D341Med (cell line): ENCODE results near the gene SPATS2.

Experiments
- DNase-seq: peaks from one replicate; pipeline ENCODE4 v3.0.0; 2012; ENCODE audit warnings: low spot score

Gene SPATS2

DNA sequence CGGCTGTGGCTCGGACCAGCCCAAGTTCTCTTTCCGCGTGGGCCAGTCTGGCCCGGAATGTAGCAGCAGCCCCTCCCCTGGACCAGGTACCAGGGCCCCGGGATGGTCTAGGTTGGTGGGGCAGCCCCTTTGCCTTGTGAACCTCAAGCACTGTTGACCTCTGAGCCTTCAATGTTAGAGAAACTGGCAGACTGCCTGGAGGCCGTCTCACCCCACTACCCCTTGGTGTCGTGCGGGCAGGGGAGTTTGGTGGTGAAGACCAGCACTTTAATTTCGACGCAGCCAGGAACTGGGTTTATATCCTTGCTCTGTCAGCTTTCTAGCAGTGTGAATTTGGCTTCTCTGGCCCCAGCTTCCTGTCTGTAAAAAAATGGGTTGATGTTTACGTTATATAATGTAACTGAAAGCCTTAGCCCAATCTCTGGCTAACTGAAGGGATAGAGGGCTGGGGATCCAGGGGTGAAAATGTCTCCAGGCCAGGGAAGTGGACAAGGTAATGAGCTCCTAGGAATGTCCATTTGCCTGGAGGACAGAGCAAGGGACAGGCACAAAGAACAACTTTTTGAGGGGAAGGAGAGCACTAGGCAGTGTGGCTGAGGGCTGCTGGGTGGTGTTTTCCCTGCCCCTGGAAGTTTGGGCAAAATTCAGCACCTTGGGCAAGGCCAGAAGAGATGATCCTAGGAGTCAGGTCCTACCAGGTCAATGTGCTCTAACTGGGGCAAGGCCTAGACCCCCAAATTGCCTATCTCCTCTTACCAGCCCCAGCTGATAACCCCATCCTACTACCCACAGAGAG lies 189.3 kb downstream of the SPATS2 start:
- no peak for DNase-seq

DNA sequence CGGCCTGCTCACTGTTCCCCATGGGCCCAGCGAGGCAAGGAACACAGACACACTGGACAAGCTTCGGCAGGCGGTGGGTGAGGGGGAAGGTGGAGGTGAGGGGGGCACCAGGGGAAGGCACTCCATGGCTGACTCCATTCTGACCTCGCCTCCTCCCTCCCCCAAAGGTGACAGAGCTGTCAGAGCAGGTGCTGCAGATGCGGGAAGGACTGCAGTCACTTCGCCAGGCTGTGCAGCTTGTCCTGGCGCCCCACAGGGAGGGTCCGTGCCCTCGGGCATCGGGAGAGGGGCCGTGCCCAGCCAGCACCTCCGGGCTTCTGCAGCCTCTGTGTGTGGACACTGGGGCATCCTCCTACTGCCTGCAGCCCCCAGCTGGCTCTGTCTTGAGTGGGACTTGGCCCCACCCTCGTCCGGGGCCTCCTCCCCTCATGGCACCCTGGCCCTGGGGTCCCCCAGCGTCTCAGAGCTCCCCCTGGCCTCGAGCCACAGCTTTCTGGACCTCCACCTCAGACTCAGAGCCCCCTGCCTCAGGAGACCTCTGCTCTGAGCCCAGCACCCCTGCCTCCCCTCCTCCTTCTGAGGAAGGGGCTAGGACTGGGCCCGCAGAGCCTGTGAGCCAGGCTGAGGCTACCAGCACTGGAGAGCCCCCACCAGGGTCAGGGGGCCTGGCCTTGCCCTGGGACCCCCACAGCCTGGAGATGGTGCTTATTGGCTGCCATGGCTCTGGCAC lies 190.1 kb downstream of the SPATS2 start:
- DNase-seq = no peak

DNA sequence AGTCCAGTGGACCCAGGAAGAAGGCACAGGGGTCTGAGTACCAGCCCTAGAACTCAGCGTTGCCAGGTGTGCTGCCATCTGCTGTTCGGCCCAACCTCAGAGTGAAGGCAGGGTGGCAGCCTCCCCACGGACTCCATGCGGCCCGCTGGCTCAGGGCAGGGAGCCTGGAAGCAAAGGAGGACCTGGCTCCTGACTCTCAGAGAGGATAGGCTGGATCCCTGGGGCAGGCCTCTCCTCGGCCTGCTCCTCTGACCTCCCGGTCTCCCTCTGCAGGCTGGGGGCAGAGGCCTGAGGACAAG lies 190.6 kb downstream of the SPATS2 start:
- DNase-seq = peak; percentile 70

DNA sequence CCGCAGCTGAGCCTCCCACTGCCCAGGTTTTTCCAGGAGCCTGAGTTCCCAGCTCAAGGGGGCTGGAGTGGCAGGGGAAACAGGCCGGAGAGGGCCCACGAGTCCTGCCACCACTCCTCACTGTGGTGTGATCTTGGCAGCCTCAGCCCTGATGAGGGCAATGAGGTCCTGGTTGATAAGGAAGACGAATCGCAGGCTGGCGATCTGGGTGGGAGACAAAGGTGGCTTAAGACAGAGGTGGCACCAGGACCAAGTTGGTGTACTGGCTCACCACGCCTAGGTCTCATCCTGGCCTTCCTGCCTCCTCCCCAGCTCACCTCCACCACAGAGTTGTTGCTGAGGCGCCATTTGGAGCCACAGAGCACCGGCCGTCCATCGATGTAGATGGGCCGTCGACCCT lies 191.3 kb downstream of the SPATS2 start:
- DNase-seq = no peak

DNA sequence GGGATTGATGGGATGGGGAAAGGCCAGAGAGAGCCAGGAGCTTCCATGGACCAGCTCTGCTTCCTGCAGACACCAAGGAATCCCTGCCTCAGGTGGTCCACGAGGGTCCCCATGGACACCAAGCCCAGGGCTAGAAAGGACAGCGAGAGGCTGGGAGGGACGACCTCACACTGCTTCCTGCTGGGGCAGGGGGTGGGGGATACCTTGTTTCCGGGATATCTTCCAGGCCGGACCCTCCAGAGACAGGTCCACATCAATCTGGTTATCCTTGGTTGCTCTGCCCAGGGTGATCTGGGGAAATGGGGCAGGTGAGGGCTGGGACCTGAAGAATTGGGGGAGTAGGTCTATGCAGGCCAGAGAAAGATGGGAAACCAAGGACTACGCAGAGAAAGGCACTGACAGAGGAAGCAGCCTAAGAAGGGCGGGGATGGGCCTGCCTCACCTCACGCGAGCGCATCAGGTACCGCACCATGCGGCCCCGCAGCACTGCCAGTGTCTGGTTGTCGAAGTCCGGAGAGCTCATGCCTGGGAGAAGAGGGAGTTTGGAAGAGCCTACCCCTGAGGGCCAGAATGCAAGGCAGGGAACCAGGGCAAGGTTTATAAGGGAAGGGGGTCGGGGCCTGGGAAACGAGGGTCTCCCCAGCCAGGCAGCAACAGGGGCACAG lies 191.9 kb downstream of the SPATS2 start:
- DNase-seq = no peak

DNA sequence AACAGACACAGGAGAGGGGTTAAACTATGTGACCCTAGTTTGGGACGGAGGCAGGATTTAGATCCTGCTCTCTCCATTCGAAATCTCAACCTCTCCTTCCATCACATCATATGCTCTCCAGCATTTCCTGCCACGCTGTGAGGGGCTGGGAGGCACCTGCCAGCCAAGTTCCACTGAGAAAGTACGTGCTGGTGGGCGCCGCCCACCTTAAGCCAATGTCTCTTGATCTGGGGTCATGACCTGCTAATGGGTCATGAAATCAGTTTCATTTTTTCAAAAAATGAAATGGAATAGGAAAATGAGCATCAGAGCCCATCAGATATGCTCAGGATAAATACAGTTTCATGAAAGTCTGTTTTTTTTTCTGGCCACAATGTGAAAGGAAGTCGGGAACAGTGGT lies 193.4 kb downstream of the SPATS2 start:
- no peak for DNase-seq

DNA sequence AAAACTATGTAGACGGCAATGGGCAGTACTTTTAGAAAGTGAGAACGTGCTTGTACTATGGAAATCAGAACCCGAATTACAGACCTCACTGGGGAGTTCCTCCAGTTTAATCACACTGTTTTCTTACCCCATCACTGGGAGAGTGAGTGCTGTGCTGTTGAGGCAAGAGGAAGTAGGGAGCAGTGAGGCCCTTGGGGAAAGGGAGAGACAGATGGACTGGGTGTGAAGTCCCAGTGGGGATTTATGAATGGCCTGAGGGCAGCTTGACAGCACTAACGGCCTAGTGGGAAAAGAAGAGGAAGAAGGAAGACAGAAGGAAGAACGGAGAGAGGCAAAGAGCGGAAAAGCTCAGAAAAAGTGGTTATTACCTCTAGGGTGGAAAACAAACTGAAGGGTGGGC lies 195.0 kb downstream of the SPATS2 start:
- peak; percentile 71 for DNase-seq

DNA sequence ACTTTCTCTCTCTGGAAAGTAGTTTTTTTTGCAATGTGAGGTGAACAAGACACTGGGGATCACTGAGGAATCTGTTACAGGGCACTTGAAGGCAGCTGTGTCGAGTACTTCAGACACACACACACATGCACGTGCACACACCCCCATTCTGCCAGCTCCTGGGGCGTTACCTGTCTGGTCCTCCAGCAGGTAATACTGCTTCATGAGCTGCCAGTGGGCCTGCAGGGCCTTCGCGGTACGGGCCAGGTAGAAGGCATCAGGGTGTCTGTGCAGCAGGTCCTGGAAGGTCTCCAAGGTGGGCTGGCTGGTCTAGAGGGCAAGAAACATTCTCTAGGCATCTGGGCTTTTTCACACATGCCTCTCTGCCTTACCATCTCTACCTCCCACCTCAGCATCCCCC lies 195.6 kb downstream of the SPATS2 start:
- no peak for DNase-seq

DNA sequence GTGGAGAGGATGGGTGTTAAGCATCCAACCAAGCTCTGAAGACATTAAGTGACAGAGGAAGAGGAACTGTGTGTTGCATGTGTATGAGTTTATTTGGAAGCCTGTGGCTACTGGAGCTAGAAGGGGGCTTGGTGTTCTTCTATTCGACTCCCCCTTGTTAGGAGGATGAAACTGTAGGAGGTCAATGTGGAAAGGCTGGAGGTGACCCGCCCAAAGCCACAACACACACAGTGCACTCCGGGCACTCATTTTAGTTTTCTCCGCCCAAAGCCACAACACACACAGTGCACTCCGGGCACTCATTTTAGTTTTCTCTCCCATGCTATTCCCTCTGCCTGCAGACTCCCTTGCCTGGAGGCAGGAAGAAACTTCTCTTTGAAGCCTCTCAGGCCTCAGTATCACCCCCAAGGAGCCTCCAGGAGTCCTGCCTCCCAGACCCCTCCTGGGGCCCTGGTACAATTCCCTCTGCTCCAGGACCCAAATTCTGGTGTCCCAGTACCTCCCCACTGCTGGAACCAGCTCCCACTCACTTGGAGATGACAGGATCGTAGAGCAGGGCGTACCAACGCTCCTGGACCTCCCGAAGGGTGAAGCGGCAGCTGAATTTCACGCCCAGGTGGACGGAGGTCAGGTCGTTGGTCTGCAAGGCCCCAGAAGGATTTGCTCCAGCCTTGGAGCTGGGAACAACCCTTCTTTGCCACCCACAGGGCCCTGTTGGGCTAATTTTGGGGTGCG lies 196.9 kb downstream of the SPATS2 start:
- no peak for DNase-seq

DNA sequence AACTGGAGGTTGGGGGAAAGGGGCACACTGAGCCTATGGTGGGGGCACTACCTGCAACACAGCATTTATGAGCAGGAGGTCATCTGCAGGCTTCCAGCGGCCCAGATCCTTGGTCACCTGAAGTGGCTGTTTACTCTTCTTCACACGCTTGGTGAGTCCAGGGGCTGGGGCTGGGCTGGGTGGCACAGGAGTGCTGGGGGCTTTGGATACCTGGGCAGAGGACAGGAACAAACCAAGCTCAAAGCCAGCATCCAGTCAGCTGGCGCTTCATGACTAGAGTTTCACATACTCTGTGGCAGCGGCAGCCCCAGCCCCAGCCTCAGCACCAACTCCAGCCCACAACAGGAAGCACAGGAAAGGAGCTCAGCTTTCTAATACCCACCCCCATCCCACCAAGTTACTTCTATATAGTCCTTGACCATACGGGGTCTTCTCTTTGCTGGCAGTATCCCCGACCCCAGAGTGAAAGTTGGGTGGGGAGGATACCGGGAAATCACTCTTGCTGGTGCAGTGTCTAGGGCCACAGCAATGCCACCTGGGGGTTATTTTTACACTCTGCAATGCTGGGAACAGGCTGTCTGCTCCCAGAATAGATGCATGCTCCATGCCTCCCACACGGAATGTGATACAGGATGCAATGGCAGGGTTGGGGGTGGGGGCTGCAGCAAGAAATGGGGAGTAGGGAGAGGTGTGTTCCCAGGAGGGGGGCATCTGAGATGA lies 197.6 kb downstream of the SPATS2 start:
- no peak for DNase-seq

DNA sequence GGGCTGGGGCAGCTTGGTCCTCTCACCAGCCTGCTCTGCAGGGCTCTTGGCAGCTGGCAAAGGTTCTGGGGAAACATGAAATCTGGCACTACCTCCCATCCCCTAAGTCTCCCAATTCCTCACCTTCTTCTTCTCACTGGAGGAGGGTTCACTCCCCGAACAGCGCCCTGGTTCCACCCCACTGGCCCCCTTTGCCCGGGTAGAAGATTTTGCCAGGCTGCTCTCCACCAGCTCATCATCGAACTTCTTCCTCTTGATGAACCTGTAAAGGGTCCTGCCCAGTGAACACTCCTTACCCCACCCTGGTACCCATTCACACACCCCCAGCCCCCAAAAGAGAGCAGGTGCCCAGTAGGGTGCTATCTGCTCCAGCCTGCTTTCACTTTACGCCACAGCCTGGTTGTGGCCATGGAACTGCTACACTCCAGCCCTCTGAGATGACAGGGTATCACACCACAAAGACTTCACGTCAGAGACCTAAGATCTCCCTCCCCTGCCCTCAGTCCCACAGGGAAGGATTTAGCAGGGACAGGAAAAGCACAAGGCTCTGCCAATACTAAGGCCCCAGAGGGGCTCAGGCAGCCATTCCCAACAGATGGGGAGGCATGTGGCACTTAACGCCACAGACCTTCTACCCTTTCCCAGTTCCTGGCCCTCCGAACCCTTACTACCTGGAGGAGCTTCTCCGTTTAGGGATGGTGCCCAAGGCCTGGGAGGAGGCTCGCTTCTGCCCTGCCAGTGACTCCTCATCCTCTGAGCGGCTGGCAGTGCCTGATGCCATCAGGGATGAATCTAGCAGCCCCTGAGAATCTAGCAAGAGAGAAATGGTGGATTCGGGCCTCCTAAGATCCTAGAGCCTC lies 198.4 kb downstream of the SPATS2 start:
- peak; percentile 74 for DNase-seq

DNA sequence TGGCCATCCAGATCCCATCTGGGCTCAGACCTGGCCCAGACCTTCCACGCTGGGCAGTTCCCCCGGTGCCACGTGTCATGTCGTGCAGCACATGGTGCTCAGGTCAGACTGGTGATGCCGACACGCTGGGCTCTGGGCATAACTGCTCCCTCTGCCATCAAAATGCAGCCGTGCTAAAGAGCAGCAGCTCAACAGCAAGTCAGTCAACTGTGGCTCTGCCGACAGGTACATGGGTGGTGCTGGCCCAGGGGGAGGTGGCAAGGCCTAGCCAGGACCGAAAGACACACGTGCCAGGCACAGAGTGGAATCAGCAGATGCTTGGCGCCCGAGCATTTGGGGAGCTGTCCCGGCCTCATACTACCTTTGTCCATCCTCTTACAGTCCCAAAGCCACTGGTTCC lies 199.1 kb downstream of the SPATS2 start:
- DNase-seq = no peak

DNA sequence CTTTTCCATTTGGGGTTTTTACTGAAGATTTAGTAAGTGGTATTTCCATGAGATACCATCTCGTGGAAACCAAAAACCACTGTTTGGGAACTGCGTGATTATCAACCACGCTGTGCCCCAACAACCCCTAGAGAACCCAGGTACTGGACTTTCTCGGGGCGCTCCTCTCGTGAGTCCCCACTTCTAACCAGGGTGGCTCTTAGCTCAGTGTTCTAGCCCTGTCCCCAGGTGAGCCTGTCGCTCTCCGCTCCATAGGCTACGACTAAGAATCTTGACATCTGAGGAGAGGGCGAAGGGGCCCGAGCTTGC lies 200.0 kb downstream of the SPATS2 start:
- no peak for DNase-seq

DNA sequence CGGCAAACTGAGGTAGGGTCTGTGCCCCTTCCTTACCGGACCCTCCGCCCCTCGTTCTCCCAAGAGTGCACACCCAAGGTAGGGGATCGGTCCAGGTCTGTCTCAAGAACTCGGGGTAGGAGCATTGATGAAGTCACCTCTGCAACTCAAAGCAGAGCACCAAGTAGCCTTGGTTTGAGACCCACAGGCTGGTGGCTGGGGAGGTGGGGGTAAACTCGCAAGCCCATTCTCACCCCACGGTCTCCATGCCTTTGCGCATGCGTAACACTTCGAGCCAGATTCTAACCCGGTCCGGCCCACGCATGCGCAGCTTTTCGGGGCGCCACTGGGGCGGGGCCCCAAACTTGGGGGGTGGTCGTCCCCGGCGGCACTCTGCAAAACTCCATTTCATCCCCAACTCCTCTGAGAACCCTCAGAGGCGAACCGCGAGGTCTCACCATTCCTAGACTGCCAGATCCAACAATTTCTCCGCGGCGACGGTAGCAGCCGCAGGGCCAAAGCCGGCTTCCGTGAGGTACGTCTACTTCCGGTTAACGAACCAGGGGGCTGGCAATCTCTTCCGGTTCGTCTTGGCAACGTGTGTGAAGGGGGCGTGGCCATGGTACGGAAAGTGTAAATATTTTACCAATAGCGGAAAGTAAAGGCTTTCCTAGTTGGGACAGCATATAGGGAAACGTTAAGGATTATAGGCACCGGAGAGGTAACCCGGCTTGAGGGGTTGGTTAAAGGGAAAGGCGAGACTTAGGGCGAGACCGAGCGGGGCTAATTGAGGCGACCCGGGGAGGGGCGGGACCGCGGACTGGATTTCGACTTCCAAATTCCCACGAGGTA lies 200.6 kb downstream of the SPATS2 start, which contains the start of gene MCRS1:
TSS of gene MCRS1 (minus strand) at position 532 of the 831 bp plus-strand sequence. CDS start 1,411 bp downstream, outside the sequence.
- DNase-seq = peak; percentile 94

DNA sequence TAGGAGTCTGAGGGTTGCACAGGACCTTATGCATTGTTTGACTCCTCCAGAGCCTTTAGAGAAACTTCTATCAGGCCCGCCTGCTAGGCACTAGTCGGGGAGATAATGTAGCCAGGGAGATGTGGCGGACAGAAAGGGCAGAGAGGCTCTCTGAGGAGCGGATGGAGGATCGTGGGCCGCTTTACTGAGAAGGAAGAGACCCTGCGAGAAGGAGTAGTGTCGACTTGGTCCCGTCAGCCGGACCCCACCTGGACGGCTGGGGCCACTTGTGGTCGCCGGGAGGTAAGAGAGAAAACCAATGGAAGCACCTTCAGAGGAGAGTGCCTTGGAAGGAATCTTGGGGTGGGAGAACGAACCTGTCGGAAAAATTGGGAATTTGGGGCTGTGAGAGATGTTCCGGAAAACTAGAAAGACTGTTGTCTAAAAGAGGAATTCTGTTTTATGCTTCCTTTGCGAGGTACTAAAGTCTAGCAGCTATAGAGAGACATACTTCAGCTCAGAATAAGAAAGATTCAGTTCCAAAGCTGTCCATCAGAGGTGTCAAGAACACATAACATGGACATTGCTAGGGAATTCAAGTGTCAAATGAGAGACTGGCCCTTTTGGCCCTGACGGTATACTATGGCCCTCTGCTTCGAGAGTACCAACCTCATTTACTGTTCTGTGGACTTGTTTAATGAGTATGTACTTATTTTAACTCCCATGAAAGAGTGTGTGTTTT lies 201.3 kb downstream of the SPATS2 start:
- DNase-seq = no peak
